IMR-90 (cell line): ENCODE measurements around the gene DNAJA4.

ENCODE experiments used
- BHLHE40 ChIP-seq: fragments of 150-350 bp; IDR thresholded peaks from 2 replicates; pipeline ENCODE4 v1.6.1; 2016; ENCODE audit warnings: mild to moderate bottlenecking, low read depth, low read length
- CEBPB ChIP-seq: IDR thresholded peaks from 2 replicates; pipeline ENCODE4 v1.6.1; 2012; ENCODE audit warnings: low read depth, low read length, improper control_type of control experiment
- MAFK ChIP-seq: IDR thresholded peaks from 2 replicates; pipeline ENCODE4 v1.6.1; 2012; ENCODE audit warnings: low read depth, low read length, improper control_type of control experiment
- MXI1 ChIP-seq: IDR thresholded peaks from 2 replicates; pipeline ENCODE4 v1.6.1; 2012; ENCODE audit warnings: low read depth, mild to moderate bottlenecking, low read length, moderate library complexity, borderline replicate concordance
- POLR2A ChIP-seq: IDR thresholded peaks from 2 replicates; pipeline ENCODE4 v1.6.1; 2012; ENCODE audit warnings: mild to moderate bottlenecking, low read depth, low read length
- RAD21 ChIP-seq: IDR thresholded peaks from 2 replicates; pipeline ENCODE4 v1.6.1; 2012; ENCODE audit warnings: low read length, improper control_type of control experiment
- RCOR1 ChIP-seq: IDR thresholded peaks from 2 replicates; pipeline ENCODE4 v1.6.1; 2012; ENCODE audit warnings: mild to moderate bottlenecking, low read length, improper control_type of control experiment; ENCODE audit not compliant: insufficient replicate concordance
- RFX5 ChIP-seq: IDR thresholded peaks from 2 replicates; pipeline ENCODE4 v1.8.0; 2012; ENCODE audit warnings: low read depth, mild to moderate bottlenecking, low read length, moderate library complexity
- SMC3 ChIP-seq: fragments of 150-350 bp; IDR thresholded peaks from 2 replicates; pipeline ENCODE4 v1.6.1; 2016; ENCODE audit warnings: low read depth, mild to moderate bottlenecking, antibody characterized with exemption, low read length, moderate library complexity
- USF2 ChIP-seq: fragments of 150-350 bp; IDR thresholded peaks from 2 replicates; pipeline ENCODE4 v1.6.1; 2017; ENCODE audit warnings: mild to moderate bottlenecking, antibody characterized with exemption, low read length, low read depth
- TF ChIP-seq, protein P1 (sequence below): conservative IDR thresholded peaks from 2 replicates; pipeline ENCODE4 v1.5.1; 2012; ENCODE audit warnings: mild to moderate bottlenecking, low read depth, low read length, improper control_type of control experiment

GRCh38 chr15:78317145-78317836, 52.9 kb downstream of the DNAJA4 start:
- no peak for TF ChIP-seq POLR2A
- TF ChIP-seq, protein P1, sequence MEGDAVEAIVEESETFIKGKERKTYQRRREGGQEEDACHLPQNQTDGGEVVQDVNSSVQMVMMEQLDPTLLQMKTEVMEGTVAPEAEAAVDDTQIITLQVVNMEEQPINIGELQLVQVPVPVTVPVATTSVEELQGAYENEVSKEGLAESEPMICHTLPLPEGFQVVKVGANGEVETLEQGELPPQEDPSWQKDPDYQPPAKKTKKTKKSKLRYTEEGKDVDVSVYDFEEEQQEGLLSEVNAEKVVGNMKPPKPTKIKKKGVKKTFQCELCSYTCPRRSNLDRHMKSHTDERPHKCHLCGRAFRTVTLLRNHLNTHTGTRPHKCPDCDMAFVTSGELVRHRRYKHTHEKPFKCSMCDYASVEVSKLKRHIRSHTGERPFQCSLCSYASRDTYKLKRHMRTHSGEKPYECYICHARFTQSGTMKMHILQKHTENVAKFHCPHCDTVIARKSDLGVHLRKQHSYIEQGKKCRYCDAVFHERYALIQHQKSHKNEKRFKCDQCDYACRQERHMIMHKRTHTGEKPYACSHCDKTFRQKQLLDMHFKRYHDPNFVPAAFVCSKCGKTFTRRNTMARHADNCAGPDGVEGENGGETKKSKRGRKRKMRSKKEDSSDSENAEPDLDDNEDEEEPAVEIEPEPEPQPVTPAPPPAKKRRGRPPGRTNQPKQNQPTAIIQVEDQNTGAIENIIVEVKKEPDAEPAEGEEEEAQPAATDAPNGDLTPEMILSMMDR, result no peak; the same call in 1 of the 2 replicates
- no peak for TF ChIP-seq RFX5
- TF ChIP-seq SMC3, result no peak
- no peak for TF ChIP-seq BHLHE40
- no peak for TF ChIP-seq MAFK
- TF ChIP-seq RAD21, result no peak
- no peak for TF ChIP-seq RCOR1
- TF ChIP-seq USF2, result no peak
- TF ChIP-seq CEBPB, result no peak
- no peak for TF ChIP-seq MXI1
